ENCODE data around the gene EHMT2. TPM values are rescaled to one million over a fixed set of nuclear protein-coding genes. Genes with fewer than 3 reads are reported as not detected.

EHMT2 gene
- total and polyA plus RNA-seq, 2 of the 13 experiments (the other 11 are each of a cell fraction or from before 2014, with no cell fraction given): 55.2 to 69.2 TPM

- TF ChIP-seq PLSCR1 (CRISPR knock-in tag; IDR thresholded peaks at IDR 0.05; ENCODE audit: borderline replicate concordance): no peak
- TF ChIP-seq ZNF562 (CRISPR knock-in tag; IDR thresholded peaks at IDR 0.05; ENCODE audit: borderline replicate concordance): no peak
- no peak for TF ChIP-seq FOXK1 (CRISPR knock-in tag; IDR thresholded peaks at IDR 0.05; ENCODE audit: borderline replicate concordance, low read depth)
- TF ChIP-seq KDM6A (CRISPR knock-in tag; IDR thresholded peaks at IDR 0.05; ENCODE audit: low read depth): no peak
- 0 out of 2 replicates have a peak, but pooled peaks have one; percentile 15 for TF ChIP-seq ZNF724P (CRISPR knock-in tag; IDR thresholded peaks at IDR 0.05; ENCODE audit: borderline replicate concordance)
- TF ChIP-seq FOSL2 (CRISPR knock-in tag; IDR thresholded peaks at IDR 0.05): peak; percentile 6; the same call in 1 of the 2 replicates
- TF ChIP-seq HNRNPUL1 (IDR thresholded peaks at IDR 0.05; ENCODE audit: low read depth, low read length): no peak
- TF ChIP-seq CBX2 (IDR thresholded peaks at IDR 0.05; ENCODE audit: low read depth, low read length): no peak
- TF ChIP-seq CBX2 (CRISPR knock-in tag; IDR thresholded peaks at IDR 0.05; ENCODE audit: low read depth): no peak
- no peak for TF ChIP-seq ZBTB40 (IDR thresholded peaks at IDR 0.05)
- TF ChIP-seq ZBTB40 (CRISPR knock-in tag; IDR thresholded peaks at IDR 0.05): no peak
- no peak for TF ChIP-seq ATF1 (CRISPR knock-in tag; IDR thresholded peaks at IDR 0.05)
- TF ChIP-seq PHF20 (CRISPR knock-in tag; IDR thresholded peaks at IDR 0.05): peak; percentile 45; the same call in 1 of the 2 replicates
- no peak for TF ChIP-seq TMF1 (CRISPR knock-in tag; IDR thresholded peaks at IDR 0.05; ENCODE audit: low read depth)
- peak; percentile 5; the same call in 1 of the 2 replicates for TF ChIP-seq ZNF687 (CRISPR knock-in tag; IDR thresholded peaks at IDR 0.05)
- TF ChIP-seq MAFK (conservative IDR thresholded peaks at IDR 0.05 in 1 of 2, IDR thresholded peaks at IDR 0.05 in 1 of 2; ENCODE audit: low read length in 2 of 2): peak; percentile 28 to 39; a peak in 2 of 4 replicates
Observed at GRCh38 chr6:31946370-31946885, 48.9 kb upstream of the EHMT2 start (continued).

Data from HepG2 (cell line).